GM12875 (cell line): ENCODE measurements around the gene CRYBA4.

ENCODE experiments used
- H3K4me3 ChIP-seq: one replicate; pipeline ENCODE4 v1.5.1; 2011; ENCODE audit warnings: low read depth, low read length, control low read depth
- TF ChIP-seq, protein P1 (sequence below): IDR thresholded peaks from 2 replicates; pipeline ENCODE4 v1.5.1; 2011; ENCODE audit warnings: low read depth, mild to moderate bottlenecking, control low read depth, inconsistent platforms, low read length, moderate library complexity, borderline replicate concordance; ENCODE audit not compliant: insufficient read depth

CRYBA4 gene

DNA sequence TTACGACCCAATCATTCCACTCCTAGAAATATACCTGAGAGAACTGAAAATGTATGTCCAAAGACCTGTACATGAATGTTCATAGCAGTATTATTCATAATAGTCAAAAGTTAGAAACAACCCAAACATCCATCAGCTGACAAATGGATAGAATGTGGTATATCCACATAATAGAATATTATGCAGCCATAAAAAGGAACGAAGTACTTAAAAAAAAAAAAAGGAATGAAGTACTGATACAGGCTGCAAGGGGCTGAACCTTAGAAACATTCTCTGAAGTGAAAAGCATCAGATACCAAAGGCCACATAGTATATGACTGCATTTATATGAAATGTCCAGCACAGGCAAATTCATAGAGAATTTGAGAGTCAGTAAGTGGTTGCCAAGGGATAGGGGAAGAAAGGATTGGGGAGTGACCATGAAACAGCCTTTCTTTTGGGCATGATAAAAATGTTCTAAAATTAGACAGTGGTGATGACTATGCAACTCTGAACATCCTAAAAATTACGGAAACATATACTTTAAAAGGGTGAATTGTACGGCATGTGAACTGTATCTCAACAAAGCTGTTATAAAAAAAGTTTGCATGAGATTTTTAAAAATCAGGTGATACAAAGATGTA, 33.7 kb upstream of the CRYBA4 start:
- TF ChIP-seq, protein P1, sequence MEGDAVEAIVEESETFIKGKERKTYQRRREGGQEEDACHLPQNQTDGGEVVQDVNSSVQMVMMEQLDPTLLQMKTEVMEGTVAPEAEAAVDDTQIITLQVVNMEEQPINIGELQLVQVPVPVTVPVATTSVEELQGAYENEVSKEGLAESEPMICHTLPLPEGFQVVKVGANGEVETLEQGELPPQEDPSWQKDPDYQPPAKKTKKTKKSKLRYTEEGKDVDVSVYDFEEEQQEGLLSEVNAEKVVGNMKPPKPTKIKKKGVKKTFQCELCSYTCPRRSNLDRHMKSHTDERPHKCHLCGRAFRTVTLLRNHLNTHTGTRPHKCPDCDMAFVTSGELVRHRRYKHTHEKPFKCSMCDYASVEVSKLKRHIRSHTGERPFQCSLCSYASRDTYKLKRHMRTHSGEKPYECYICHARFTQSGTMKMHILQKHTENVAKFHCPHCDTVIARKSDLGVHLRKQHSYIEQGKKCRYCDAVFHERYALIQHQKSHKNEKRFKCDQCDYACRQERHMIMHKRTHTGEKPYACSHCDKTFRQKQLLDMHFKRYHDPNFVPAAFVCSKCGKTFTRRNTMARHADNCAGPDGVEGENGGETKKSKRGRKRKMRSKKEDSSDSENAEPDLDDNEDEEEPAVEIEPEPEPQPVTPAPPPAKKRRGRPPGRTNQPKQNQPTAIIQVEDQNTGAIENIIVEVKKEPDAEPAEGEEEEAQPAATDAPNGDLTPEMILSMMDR = no peak
- no peak overlapping the region for H3K4me3 ChIP-seq

DNA sequence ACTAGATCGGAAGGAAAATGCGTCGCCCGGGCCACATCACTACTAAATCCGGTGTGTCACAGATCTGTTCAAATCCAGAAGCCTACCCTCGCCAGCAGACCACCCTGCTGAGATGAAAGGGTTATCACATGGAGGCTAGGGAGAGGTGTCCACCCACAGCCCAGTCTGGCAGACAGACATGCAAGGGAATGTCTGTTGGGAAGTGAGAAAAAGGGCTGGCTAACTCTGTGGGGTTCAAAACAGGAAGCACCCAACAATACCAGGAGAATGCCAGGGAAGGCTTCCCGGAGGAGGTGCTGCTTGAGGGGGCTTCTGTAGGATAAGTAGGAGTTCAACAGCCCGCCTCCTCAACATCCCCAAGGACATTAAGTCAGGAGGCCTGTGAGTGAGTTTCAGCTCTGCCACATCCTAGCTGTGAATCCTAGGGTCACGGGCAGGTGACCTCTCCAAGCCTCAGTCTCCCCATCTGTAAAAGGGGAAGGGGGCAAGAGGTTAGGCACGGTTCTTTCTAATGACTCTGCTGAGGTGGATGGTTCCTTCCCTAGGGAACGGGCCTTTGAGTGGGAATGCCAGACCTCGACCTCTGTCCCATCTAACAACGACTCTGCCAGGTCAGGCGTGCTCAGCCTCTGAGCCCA, 32.9 kb upstream of the CRYBA4 start:
- peak overlapping the region; percentile 96 for H3K4me3 ChIP-seq
- TF ChIP-seq, protein P1 = no peak

DNA sequence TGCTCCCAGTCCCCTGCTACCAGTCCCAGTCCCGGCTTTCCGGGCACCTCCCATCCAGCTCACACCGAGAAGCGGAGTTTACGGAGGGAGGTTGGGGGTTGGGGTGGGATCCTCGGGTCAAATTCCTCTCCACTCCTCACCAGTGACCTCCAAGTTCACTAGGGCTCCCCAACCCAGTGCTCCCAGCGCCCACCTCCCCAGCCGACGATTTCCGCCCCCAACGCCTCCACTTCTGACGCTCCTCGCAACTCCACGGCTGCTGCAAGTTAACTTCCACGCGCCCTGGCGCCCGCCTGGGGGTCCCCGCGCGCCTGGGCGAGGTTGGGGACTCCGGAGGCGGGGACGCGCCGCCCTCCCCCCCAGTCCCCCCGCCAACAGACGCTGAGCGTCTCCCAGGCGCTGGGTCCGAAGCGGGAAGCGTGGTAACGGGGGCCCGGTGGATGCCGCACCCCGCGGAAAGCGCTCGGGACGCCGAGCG, 32.4 kb upstream of the CRYBA4 start:
- H3K4me3 ChIP-seq = peak overlapping the region; percentile 96
- TF ChIP-seq, protein P1 = no peak

DNA sequence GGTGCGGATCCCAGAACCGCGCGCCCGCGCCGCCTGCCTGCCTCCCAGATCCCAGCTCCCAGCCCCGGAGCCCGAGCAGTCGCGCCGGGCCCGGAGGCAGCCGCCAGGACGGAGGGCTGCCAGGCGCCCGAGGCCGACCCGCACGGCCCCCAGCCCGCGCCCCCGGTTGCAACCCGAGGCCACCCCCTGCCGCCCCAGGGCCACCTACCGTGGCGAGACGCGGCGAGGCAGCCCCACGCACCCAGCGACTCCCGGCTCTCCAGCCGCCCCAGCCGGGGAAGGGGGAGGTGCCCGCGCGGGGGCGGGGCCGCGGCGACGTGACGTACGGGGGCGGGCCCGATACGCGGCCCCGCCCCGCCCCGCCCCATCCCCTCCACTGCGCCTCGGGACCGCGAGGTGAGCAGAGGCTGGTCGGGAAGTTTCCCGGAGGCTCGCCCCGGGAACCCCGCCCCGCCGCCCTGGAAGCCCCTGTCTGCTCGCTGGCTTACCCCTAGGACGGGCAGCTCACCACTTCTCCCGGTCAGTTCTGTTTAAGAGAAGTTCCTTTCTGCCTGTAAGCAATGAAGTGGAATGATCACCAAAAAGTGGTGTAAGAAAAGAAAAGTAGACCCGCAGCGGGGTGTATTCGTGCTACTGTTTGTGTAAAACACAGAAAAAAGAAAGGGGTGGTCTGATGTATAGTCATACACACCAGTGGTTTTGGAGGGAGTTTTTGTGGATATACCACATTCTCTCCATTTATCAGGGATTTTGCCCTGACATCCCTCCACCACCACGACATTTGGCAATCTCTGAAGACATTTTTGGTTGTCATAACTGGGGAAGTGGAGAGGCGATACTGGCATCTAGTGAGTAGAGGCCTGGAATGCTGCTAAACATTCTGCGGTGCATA, 31.7 kb upstream of the CRYBA4 start, which contains the start of gene TPST2:
Gene TPST2, minus strand, starts transcription at position 288 of the 892 bp plus-strand sequence. CDS start 48,502 bp downstream, outside the sequence.
- H3K4me3 ChIP-seq = peak within 1 kb of the TSS; percentile 96
- TF ChIP-seq, protein P1 = no peak

DNA sequence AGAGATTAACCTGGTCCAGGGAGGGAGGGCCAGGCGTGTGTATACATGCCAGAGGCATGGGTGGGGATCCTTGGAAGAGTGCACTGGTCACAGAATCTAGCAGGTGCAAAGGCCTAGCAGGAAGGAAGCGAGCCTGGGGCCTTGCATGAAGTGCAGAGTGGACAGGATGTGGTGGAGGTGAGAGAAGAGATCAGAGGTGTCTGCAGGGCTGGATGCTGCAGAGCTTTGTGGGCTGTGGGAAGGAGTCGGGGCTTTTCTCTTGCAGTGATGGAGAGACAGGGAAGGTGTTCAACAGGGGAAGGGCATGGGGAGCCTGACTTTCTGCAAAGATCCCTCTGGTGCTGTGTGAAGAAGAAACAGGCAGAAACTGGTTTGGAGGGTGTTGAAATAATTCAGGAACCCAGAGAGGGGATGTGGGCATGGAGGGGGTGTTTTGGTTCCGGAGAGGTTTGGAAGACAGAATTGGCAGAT, 29.3 kb upstream of the CRYBA4 start:
- H3K4me3 ChIP-seq = no peak overlapping the region
- TF ChIP-seq, protein P1 = no peak

DNA sequence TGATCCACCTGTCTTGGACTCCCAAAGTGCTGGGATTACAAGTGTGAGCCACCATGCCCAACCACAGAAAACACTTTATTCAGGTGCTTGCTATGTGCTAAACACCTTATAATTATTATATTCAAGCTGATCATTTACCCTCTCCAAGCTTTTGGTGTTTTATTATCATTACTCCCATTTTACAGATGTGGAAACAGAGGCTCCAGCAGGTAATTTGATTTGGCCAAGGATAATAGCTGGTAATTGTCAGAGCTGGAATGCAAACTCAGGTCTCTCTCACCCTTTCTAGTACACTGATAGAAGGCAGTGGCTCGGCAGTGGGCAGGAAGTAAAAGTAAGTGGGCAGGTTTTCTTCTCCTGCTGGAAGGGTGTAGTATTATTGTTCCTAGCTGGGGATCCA, 28.0 kb upstream of the CRYBA4 start:
- TF ChIP-seq, protein P1 = no peak
- H3K4me3 ChIP-seq = no peak overlapping the region
